Fibroblast of upper back skin (primary cell): ENCODE results near the gene USP6.
"Not testable (repeated sequence)": the region's sequence is repeated elsewhere in the genome, so short reads cannot be mapped to it uniquely, and the experiment has no call there.

ENCODE experiments used
- DNase-seq: peaks from one replicate; pipeline ENCODE4 v3.0.0-alpha.2; 2013

Gene USP6

GRCh38 chr17:5115673-5116651, at the start of gene USP6:
USP6 (plus strand) TSS chr17:5116032; CDS start chr17:5130368, 14,336 bp downstream.
- no peak for DNase-seq

DNA sequence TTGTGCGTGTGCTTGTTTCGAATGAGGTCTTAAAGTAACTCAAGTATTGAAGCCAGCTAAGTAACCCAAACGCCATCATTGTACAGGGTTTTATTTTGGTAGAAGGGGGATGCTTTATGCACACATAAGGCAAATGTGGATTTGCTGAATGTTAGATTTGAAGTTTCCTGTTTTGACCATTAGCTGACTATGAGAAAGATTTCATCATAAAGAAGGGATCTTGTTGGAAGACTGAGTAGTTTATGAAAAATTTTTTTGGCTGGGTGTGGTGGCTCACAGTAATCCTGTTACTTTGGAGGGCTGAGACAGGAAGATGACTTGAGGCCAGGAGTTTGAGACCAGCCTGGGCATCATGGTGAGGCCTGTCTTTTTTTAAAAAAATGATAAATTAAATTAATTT, 47.6 kb upstream of the USP6 start:
- DNase-seq: no peak

DNA sequence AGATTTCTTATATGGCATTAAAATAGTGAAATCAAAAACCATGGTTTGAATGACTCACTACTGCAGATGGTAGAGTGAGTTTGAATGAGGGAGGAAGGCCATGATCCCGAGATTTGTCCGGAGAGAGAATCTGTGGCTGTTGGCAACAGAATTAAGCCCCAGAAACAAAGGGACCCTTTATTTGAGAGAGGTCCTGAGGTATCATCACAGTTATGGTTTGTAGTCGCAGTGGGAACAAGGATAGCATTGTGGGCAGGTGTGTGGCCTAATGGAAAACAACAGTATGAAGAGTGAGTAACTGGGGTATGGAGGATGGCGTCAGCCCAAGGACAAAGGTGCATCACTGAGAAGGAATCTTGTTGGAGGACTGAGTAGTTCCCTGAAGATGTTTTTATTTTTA, 46.1 kb upstream of the USP6 start:
- DNase-seq: no peak

DNA sequence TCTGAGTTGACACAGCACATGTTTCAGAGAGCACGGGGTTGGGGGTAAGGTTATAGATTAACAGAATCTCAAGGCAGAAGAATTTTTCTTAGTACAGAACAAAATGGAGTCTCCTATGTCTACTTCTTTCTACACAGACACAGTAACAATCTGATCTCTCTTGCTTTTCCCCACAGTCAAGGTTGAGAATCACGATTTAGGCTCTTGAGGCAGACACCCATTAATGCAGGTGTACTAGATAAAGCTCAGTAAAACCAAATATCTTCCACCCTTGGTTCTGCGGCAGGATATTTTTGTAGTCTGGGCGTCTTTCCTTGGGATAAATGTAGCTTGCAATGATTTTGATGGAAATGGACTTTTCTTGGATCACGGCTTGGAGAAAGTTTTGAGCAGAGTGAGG, 40.4 kb upstream of the USP6 start:
- not testable (repeated sequence) for DNase-seq

- DNase-seq: not testable (repeated sequence)
These were observed 38.6 kb upstream of the USP6 start for GRCh38 chr17:5077275-5077674.

- DNase-seq: peak; percentile 3
These were observed 38.1 kb upstream of the USP6 start for GRCh38 chr17:5077781-5078105.

DNA sequence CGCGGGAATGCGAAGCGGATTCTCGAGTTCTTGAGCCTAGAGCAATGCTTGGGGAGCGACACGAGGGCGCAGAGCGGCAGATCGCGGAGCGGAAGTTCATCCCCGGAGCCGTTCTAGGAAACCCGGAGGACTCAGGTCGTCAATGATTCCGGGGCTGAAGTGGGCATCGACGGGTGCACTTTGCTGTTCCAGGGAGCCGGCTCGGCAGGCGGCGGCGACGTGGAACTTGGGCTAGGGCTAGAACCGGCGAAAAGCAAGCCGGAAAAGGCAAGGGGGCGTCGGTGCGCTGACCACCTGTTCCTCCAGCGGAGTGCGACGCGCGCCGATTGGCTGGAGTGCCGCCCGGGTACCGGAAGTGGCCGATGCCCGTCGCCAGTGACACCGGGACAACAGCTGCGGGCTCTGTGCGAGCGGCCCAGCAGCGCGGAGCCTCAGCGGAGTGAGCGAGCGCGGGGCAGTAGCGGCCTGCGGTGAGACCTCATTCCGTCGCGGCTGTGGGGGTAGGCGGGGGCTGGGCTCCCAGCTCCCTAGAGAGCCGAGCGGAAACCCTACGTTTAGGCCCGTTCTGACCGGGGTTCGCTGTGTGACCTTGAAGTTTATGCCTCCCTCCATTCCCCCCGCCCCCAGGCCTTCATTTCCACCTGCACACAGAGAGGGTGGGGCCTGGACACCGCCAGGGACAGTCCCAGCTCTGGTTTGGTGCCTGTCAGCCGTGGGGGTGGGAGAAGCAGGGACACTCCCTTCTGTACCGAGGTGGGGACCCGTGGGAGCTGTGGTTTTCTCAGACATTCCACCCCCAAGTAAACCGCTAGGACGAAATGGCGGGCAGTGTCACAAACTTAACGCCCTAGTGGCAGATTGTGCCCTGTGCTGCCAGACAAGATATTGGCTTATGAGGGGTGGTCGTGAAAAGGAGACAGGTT, 37.5 kb upstream of the USP6 start, which contains the start of gene ZFP3:
TSS of gene ZFP3 (plus strand) at position 362 of the 923 bp plus-strand sequence. CDS start 13,038 bp downstream, outside the sequence.
- peak; percentile 68 for DNase-seq

DNA sequence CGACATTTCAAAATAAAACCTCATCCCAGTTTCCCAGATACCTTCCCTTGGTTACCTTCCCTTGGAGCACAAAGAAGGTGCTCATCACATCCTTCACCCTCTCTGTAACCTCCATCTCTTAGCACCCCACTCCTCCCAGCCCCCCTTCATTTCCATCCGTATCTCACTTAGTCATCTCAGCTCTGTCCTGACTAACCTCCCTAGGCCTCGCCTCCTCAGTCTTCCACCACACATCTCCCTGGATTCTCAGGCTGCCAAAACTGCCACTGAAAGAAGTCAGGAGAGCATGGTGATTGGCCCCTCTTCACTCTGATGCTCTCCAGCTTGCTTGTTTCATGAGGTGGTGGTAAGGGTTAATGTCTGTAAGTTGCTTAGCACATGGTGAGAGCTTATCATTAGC, 35.2 kb upstream of the USP6 start:
- DNase-seq: no peak

- DNase-seq: no peak
These were observed 23.4 kb upstream of the USP6 start for GRCh38 chr17:5092218-5093010.

DNA sequence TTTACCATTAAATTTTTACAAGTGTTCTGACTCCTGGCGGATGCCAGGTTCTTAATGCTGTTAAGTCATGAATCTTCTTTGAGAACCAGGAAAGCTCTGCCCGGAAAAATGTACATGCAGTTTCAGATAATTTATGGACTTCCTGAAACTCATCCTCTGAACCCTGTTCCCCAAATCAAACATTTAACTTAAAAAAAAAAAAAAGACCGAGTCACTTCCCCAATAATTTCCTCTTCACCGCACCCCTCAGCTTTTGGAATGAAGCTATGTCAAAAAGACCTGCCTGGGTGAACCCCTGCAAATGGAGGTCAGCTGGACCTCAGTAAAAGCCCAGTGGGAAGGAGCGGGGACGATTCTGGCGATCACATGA, 19.1 kb upstream of the USP6 start:
- DNase-seq: no peak

DNA sequence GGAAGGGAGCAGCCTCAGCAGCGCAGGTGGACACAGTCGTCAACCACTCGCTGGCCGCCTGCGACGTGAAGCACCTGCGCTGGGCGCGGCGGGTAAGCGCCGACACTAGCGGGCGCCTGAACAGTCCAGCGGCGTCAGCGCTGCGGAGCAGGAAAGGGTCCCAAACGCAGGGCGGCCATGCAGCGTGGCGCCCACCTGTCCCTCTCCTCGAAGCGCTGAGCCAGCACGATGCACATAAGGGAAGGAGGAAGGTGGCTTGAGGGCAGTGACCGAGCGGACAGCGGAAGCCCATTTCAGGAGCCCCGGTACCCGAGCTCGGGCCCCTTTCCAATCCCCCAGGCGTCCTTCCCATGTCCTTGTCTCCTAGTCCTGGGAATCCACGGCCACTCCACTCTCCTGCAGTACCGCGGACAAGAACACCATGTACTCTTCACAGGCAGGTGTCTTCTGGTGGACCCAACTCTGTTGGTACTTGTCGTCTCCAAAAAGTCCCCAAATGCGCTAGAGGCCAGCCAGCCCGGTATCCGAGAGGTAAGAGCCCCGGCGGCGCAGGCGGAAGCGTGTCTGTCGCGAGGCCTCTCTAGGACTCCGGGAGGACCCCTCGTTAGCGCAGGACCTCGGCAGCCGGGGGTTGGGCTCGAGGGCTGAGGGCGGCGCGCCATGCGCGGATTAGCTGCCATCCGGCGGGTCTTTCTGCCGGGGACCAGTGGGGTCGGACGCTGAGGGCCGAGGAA, 18.6 kb upstream of the USP6 start:
- no peak for DNase-seq

- DNase-seq: no peak
These were observed 16.6 kb upstream of the USP6 start for GRCh38 chr17:5099271-5099670.

GRCh38 chr17:5100832-5101231, 15.0 kb upstream of the USP6 start:
- no peak for DNase-seq

- no peak for DNase-seq
These were observed 5.0 kb upstream of the USP6 start for GRCh38 chr17:5110816-5111215.

DNA sequence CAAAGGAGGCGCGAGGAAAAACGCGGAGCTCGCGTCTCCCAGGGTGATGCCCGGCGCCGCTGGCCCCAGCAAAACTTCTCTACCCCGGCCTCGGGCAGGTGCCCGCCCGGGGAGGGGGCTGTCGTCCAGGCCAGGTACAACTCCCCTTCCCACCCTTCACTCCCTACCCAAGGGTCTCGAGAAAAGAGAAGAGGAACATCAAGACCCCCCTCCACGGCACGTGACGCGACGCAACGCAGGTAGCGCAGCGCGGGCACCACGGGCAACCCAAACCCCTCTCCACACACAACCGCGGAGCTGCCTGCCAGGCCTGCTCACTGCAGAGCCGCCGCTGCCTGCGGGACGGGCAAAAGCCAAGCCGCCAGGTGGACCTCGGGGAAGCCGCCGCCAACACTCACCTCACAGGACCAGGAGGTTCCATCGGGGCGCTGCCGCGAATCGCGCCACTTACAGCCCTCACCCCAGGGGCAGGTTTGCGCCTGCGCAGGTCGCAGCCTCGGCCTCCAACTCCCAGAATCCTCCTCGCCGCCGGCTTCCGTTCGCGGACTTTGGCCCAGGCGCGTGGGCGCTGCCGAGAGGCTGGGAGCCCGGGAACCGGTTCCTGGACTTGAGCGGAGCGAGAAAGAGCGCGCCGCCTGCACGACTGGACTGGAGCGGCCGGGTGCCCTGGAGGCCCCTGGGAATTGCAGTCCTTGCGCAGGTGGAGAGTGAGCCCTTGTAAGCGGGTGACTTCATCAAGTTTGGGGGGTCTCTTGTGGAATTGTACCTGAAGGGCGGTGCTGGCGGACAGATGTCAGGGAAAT, 4.2 kb upstream of the USP6 start, which contains the start of gene ZNF232:
TSS of gene ZNF232 (minus strand) at position 477 of the 803 bp plus-strand sequence. CDS start at position 421, 56 bp downstream.
- peak; percentile 90 for DNase-seq

DNA sequence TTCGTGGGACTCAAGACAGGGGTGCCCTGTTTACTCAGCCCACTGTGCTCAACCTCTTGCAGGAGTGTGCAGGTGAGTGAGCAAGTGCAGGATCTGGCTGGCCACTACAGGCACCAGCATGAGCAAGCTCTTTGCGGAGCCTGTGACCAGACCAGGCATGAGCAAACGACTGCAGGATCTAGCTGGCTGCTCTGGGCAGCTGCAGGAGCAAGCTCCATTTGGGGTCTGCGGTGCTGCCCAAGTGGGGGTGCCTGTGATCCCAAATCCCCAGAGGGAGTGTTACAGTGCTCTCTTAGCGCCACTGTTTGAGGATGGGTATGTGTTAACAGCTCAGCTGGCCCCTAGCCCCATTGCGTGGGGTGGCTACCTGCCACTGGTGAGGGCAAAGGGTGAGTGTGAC, 2.4 kb downstream of the USP6 start:
- DNase-seq: no peak

DNA sequence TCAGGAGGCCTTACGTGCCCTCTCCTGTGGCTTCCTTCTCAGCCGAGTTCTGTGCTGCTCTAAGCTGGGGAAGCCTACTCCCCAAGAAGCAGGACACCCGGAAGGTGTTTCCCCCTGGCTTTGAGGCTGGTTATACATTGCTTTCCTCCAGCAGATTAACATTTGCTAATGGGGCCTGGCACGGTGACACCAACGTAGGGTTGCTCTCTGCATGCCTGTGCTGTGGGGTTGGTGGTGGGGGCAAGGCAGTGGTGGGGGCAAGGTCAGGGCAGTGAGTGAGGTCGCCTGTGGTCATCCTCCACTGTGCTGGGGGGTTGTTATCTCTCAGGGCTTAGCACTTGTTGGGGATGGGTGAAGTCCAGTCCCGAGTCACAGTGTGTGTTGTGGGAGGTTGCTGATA, 4.2 kb downstream of the USP6 start:
- DNase-seq: no peak

GRCh38 chr17:5120436-5121185, 4.8 kb downstream of the USP6 start:
- DNase-seq: not testable (repeated sequence)

DNA sequence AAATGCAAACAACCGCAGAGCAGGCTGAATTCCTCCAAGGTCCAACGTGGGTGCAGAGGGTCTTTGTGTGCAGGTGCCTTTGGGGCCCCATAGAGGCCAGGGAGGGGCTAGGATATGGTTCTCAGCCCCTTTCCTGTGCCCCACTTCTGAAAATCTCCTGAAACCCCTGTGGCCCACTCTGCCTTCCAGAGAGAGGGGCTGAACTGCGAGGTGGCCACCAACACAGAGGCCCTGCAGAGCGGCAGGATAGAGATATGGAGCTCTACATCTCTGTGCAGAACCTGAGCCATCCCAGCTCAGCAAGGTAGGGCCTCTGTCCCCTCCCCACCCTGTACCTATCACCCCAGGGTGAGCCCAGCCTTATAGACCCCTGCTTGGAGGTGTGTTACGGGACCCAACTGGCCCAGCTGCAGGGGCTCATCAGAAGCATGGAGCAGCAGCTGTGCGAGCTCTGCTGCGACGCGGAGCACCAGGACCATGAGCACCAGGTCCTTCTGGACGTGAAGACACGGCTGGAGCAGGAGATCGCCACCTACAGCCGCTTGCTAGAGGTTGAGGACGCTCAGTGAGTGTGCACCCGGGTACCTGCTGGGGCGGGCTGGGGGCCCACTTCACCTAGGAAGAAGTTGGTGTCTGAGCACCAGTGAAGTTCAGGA, 5.5 kb downstream of the USP6 start:
- no peak for DNase-seq

DNA sequence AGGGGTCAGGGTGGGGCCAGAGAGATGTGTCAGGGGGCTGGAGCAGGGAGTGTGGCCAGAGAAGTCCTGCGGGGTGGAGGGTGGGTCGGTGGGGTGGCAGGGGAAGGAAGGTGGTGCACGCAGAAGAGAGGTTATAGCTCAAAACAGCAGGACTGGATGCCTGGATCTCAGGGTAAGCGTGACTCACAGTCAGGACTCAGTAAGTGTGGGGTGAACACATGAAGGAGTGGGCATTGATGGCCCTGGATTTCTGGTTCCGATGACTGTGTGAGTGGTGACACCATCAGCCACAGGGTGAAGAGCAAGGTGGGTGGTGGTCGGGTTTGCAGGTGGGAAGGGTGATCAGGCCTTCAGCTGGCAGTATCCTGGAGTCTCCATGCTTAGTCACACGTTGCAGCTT, 6.2 kb downstream of the USP6 start:
- not testable (repeated sequence) for DNase-seq
